CD4-positive, alpha-beta T cell (primary cell): ENCODE data around the gene FMNL3. TPM values are rescaled to one million over a fixed set of nuclear protein-coding genes. Genes with fewer than 3 reads are reported as not detected.

Experiments used
- ATAC-seq: fragments of 200-7000 bp; cut with Tn5 transposase; one replicate; pipeline ENCODE4 v1.10.0; 2022; ENCODE audit warnings: mild to moderate bottlenecking; ENCODE audit not compliant: poor library complexity
- CTCF ChIA-PET: fragments of 350-600 bp; sonication (Branson Sonifier 250); formaldehyde crosslinking; loops from one replicate; lab custom pipeline; 2021; ENCODE audit warnings: antibody characterized with exemption, inconsistent platforms; lab: Charles Lee
- POLR2A ChIA-PET: fragments of 350-600 bp; sonication (Branson Sonifier 250); formaldehyde crosslinking; loops from one replicate; lab custom pipeline; 2021; ENCODE audit warnings: antibody characterized with exemption, inconsistent platforms; lab: Charles Lee
- DNase-seq, 14 experiments: peaks; one replicate each; pipeline ENCODE4 v3.0.0-alpha.2; 2013 to 2020; ENCODE audit warnings: mixed read lengths in 2 of 14
- H3K27ac ChIP-seq, 2 donors: one replicate each; pipeline versions ENCODE4 v1.5.1 to v1.7.0; 2013; ENCODE audit warnings: low read length in 2 of 2, low read depth in 1 of 2, mild to moderate bottlenecking in 1 of 2
- H3K27me3 ChIP-seq, 2 experiments: 1 replicate in 1 of 2; 2 replicates in 1 of 2; pipeline versions ENCODE4 v1.6.1 to v1.7.0; 2013; ENCODE audit warnings: low read length in 2 of 2, control low read depth in 1 of 2, mild to moderate bottlenecking in 1 of 2, moderate library complexity in 1 of 2; ENCODE audit not compliant: insufficient read depth in 2 of 2, control insufficient read depth in 1 of 2
- H3K36me3 ChIP-seq: one replicate; pipeline ENCODE4 v1.6.1; 2013; ENCODE audit warnings: low read length, control low read depth; ENCODE audit not compliant: insufficient read depth
- H3K4me1 ChIP-seq: one replicate; pipeline ENCODE4 v1.6.1; 2013; ENCODE audit warnings: low read length, control low read depth; ENCODE audit not compliant: insufficient read depth
- H3K4me3 ChIP-seq: one replicate; pipeline ENCODE4 v1.5.1; 2013; ENCODE audit warnings: mild to moderate bottlenecking, low read length, moderate library complexity
- H3K9me3 ChIP-seq, 2 experiments: 1 replicate in 1 of 2; 2 replicates in 1 of 2; pipeline versions ENCODE4 v1.6.1 to v1.7.0; 2013; ENCODE audit warnings: low read length in 2 of 2, mild to moderate bottlenecking in 2 of 2, control low read depth in 1 of 2, moderate library complexity in 1 of 2; ENCODE audit not compliant: control insufficient read depth in 1 of 2, insufficient read depth in 1 of 2
- H3K27ac Mint-ChIP-seq: one replicate; pipeline ENCODE4 v1.8.0; 2020; ENCODE audit warnings: mixed read lengths
- H3K27me3 Mint-ChIP-seq: one replicate; pipeline ENCODE4 v1.8.0; 2021; ENCODE audit warnings: mixed read lengths
- H3K36me3 Mint-ChIP-seq: one replicate; pipeline ENCODE4 v1.8.0; 2021; ENCODE audit warnings: low read depth, mixed read lengths
- H3K4me1 Mint-ChIP-seq: one replicate; pipeline ENCODE4 v1.8.0; 2021; ENCODE audit warnings: low read depth, mixed read lengths
- H3K4me3 Mint-ChIP-seq: one replicate; pipeline ENCODE4 v1.8.0; 2020; ENCODE audit warnings: mild to moderate bottlenecking, mixed read lengths
- H3K9me3 Mint-ChIP-seq: one replicate; pipeline ENCODE4 v1.8.0; 2020; ENCODE audit warnings: mixed read lengths
- CTCF ChIP-seq: fragments of 200-600 bp; IDR thresholded peaks from one replicate; pipeline ENCODE4 v1.8.0; 2022; ENCODE audit warnings: antibody characterized with exemption, mild to moderate bottlenecking
- intact Hi-C, 2 experiments: fragments of 100-400 bp; cut with DNase I in 1 of 2; cut with micrococcal nuclease in 1 of 2; formaldehyde crosslinking; loops; one replicate each; pipeline versions ENCODE4 v1.15.1 to v1.9.0; 2023 to 2025; cut with DNase I, micrococcal nuclease
- total RNA-seq, 174 experiments: library from RNA in 2 of 174; stranded (reverse) in 2 of 174; gene quantifications; one replicate each; pipeline ENCODE4 v1.2.3 and lab custom pipeline; 2021 to 2026

The FMNL3 gene
- total RNA-seq, 2 experiments from 2014 or later, result 33.3 to 34.8 TPM

GRCh38 chr12:49619286-49619685, 87.9 kb downstream of the FMNL3 start:
- H3K27me3 Mint-ChIP-seq, result peaks cover 9% of the 10 kb centered on the region
- ATAC-seq, result no peak
- peaks cover 24% of the 10 kb centered on the region for H3K4me1 Mint-ChIP-seq
- Histone ChIP-seq H3K27me3 (no peaks in the 10 kb centered on the region), H3K9me3 (peaks cover 0 to 7% of the 10 kb centered on the region in 2 experiments), H3K4me1 (peaks cover 28% of the 10 kb centered on the region), H3K27ac (no peak overlapping the region), H3K4me3 (no peak overlapping the region), H3K36me3 (no peaks in the 10 kb centered on the region)
- no peak for TF ChIP-seq CTCF
- DNase-seq, result no peak
- no peak overlapping the region for H3K27ac Mint-ChIP-seq
- intact Hi-C loops, result loop anchor here in 1 of 2 experiments (5.0 kb wide), 1 partner anchor 37 kb away; no protein-coding TSS in a partner anchor
- no peaks in the 10 kb centered on the region for H3K9me3 Mint-ChIP-seq
- no peaks in the 10 kb centered on the region for H3K36me3 Mint-ChIP-seq
- ChIA-PET CTCF (interaction anchor here (1.6 to 1.7 kb wide), 2 partner anchors 17 to 18 kb away, joined by 4 to 5 read pairs; no protein-coding TSS in a partner anchor), POLR2A (no interaction called here)
- H3K4me3 Mint-ChIP-seq, result no peak overlapping the region

- H3K4me3 ChIP-seq, result no peak overlapping the region
- DNase-seq (no peak), ATAC-seq (no peak)
- Mint-ChIP-seq H3K4me1 (peaks cover 20% of the 10 kb centered on the region), H3K4me3 (no peak overlapping the region), H3K27ac (no peak overlapping the region), H3K27me3 (peaks cover 11% of the 10 kb centered on the region), H3K9me3 (no peaks in the 10 kb centered on the region), H3K36me3 (no peaks in the 10 kb centered on the region)
- peaks cover 0 to 7% of the 10 kb centered on the region in 2 experiments for H3K9me3 ChIP-seq
- peaks cover 21% of the 10 kb centered on the region for H3K4me1 ChIP-seq
- H3K36me3 ChIP-seq, result no peaks in the 10 kb centered on the region
- CTCF ChIA-PET, result interaction anchor here (1.7 kb wide), 1 partner anchor 18 kb away, joined by 4 read pairs; no protein-coding TSS in a partner anchor
- intact Hi-C loops, result loop anchor here in 1 of 2 experiments (5.0 kb wide), 1 partner anchor 36 kb away; no protein-coding TSS in a partner anchor
- TF ChIP-seq CTCF, result no peak
- no peak overlapping the region for H3K27ac ChIP-seq
- POLR2A ChIA-PET, result no interaction called here
- no peaks in the 10 kb centered on the region for H3K27me3 ChIP-seq
These were observed 88.6 kb downstream of the FMNL3 start for GRCh38 chr12:49618576-49618975.

GRCh38 chr12:49616533-49617219, 90.5 kb downstream of the FMNL3 start:
- H3K36me3 Mint-ChIP-seq, result no peaks in the 10 kb centered on the region
- H3K27ac Mint-ChIP-seq, result no peak overlapping the region
- peaks cover 0 to 7% of the 10 kb centered on the region in 2 experiments for H3K9me3 ChIP-seq
- peaks cover 18% of the 10 kb centered on the region for H3K27me3 Mint-ChIP-seq
- H3K4me1 ChIP-seq, result peaks cover 7% of the 10 kb centered on the region
- H3K4me1 Mint-ChIP-seq, result peaks cover 7% of the 10 kb centered on the region
- no peak overlapping the region for H3K4me3 Mint-ChIP-seq
- DNase-seq (no peak), ATAC-seq (no peak)
- H3K36me3 ChIP-seq, result no peaks in the 10 kb centered on the region
- intact Hi-C loops, result loop anchor here in 1 of 2 experiments (5.0 kb wide), 1 partner anchor 34 kb away; no protein-coding TSS in a partner anchor
- ChIA-PET POLR2A (interaction anchor here (1.1 kb wide), 1 partner anchor 11 kb away, joined by 5 read pairs; no protein-coding TSS in a partner anchor), CTCF (no interaction called here)
- H3K27ac ChIP-seq, result no peak overlapping the region
- H3K4me3 ChIP-seq, result no peak overlapping the region
- H3K9me3 Mint-ChIP-seq, result no peaks in the 10 kb centered on the region
- no peaks in the 10 kb centered on the region for H3K27me3 ChIP-seq
- TF ChIP-seq CTCF, result no peak
